GM10266 (cell line): Measurements from ENCODE around the gene CD1D.

Experiments used
- DNase-seq: peaks from one replicate; pipeline ENCODE4 v3.0.0; 2012; ENCODE audit errors: extremely low spot score
- CTCF ChIP-seq: IDR thresholded peaks from 2 replicates; pipeline ENCODE4 v1.5.1; 2012; ENCODE audit warnings: mild to moderate bottlenecking, low read depth; ENCODE audit not compliant: control insufficient read depth, insufficient read depth; ENCODE audit errors: missing control alignments

The CD1D gene

GRCh38 chr1:158188611-158189010, 7.9 kb downstream of the CD1D start:
- DNase-seq: no peak
- no peak for TF ChIP-seq CTCF

- no peak for TF ChIP-seq CTCF
- DNase-seq: no peak
These were observed 8.9 kb downstream of the CD1D start for GRCh38 chr1:158189624-158190023.

- no peak for DNase-seq
- no peak for TF ChIP-seq CTCF
These were observed 10.6 kb downstream of the CD1D start for GRCh38 chr1:158191299-158191698.

- no peak for TF ChIP-seq CTCF
- no peak for DNase-seq
These were observed 15.8 kb downstream of the CD1D start for GRCh38 chr1:158196461-158196860.

GRCh38 chr1:158199849-158200248, 19.2 kb downstream of the CD1D start:
- DNase-seq: no peak
- TF ChIP-seq CTCF: no peak

- TF ChIP-seq CTCF: no peak
These were observed 19.8 kb downstream of the CD1D start for GRCh38 chr1:158200527-158200926.

GRCh38 chr1:158203693-158204457, 23.2 kb downstream of the CD1D start:
- peak; percentile 79 for TF ChIP-seq CTCF
- DNase-seq: peak; percentile 31

More at GRCh38 chr1:158200527-158200926, 19.8 kb downstream of the CD1D start:
- no peak for DNase-seq
